HG03432 (cell line): Measurements from ENCODE around the gene DGCR6L.

Source experiments
- ATAC-seq: cut with Tn5 transposase; IDR thresholded peaks from one replicate; pipeline ENCODE4 v1.9.1; 2021; ENCODE audit warnings: mild to moderate bottlenecking, moderate library complexity; ENCODE audit not compliant: unreplicated experiment

DGCR6L gene

DNA sequence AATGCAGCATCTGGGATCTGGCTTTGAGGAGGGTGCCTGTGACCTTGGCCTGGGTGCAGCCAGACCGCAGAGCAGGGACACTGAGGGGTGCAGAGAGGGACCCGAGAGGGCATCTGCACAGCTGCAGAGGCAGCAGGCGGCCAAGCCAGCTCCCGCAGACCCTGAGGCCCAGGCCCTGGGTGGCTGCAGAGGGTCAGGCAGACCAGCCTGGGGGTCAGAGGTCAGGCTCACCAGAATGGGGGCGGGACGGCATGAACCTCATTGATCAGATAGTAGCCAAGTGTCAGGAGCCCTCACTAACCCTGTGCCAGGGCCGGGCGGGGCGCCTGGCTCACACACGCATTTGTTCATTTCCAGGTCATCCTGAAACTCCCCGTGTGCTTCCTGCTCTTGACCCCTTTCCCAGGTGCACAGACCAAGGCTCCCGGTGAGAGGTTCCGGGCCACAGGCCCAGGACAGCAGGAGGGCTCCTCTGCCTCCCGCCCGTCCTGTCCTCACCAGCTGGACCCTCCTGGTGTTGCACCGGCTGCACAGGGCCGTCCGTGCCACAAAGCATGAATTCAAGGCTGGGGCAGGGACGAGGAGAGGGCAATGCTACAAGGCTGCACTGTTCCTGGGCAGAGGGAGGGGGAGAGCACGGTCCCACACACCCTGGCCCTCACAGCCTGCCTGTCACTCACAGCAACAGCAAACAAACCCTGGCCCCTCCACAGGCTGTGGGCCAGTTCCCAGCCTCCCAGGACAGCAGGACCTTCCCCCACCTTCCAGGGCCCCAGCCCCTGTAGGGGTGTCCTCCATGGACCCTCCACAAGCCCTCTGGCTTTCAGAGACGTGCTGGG, 55.0 kb downstream of the DGCR6L start:
- no peak for ATAC-seq
